ENCODE results near the gene ASIC4. TPM values are rescaled to one million over a fixed set of nuclear protein-coding genes. Genes with fewer than 3 reads are reported as not detected.

ASIC4 gene
- total RNA-seq, 120 experiments from 2014 or later: 2.8 to 14.2 (median 6.5) TPM

Small RNA genes within 50 kb of the gene (microRNA-seq; reads per million reads assigned to microRNA genes)
- gene MIR3132: 0 to 4.0 (median 0.80) reads per million in 43 experiments

Other genes with a start within 250 kb of the ASIC4 start
- 100 to 1,000 TPM; 197 to 638 (median 283) TPM for gene DNAJB2, start 235.1 kb upstream of the ASIC4 start, total RNA-seq
- 100 to 1,000 TPM in 119 of 120 experiments, 10 to 100 TPM in 1; 85.5 to 353 (median 259) TPM for gene PTPRN, start 205.1 kb upstream of the ASIC4 start, total RNA-seq
- gene RESP18, start 181.7 kb upstream of the ASIC4 start, total RNA-seq: 1 to 10 TPM in 88 of 120 experiments, under 1 TPM in 12, not detected in 20; 0.72 to 5.7 (median 1.9) TPM
- 10 to 100 TPM; 22.8 to 48.2 (median 32.1) TPM for gene DNPEP, start 126.6 kb upstream of the ASIC4 start, total RNA-seq
- 100 to 1,000 TPM in 3 of 120 experiments, 10 to 100 TPM in 27, 1 to 10 TPM in 72, under 1 TPM in 18; 0.25 to 282 (median 3.2) TPM for gene DES, start 96.1 kb upstream of the ASIC4 start, total RNA-seq
- gene SPEG, start 79.6 kb upstream of the ASIC4 start, total RNA-seq: 100 to 1,000 TPM in 2 of 120 experiments, 10 to 100 TPM in 118; 32.9 to 106 (median 65.5) TPM
- gene GMPPA, start 15.6 kb upstream of the ASIC4 start, total RNA-seq: 10 to 100 TPM; 13.8 to 39.8 (median 21.0) TPM
- 10 to 100 TPM; 28.8 to 59.4 (median 41.7) TPM for gene CHPF, start 29.3 kb downstream of the ASIC4 start, total RNA-seq
- 10 to 100 TPM in 116 of 120 experiments, 1 to 10 TPM in 4; 8.5 to 24.9 (median 16.0) TPM for gene TMEM198, start 29.5 kb downstream of the ASIC4 start, total RNA-seq
- gene OBSL1, start 57.1 kb downstream of the ASIC4 start, total RNA-seq: 100 to 1,000 TPM in 54 of 120 experiments, 10 to 100 TPM in 66; 54.9 to 144 (median 98.1) TPM
- gene INHA, start 57.8 kb downstream of the ASIC4 start, total RNA-seq: 1 to 10 TPM in 111 of 120 experiments, under 1 TPM in 8, not detected in 1; 0.54 to 6.4 (median 2.5) TPM
- 10 to 100 TPM; 24.7 to 91.0 (median 46.3) TPM for gene STK11IP, start 83.4 kb downstream of the ASIC4 start, total RNA-seq
- gene SLC4A3, start 113.1 kb downstream of the ASIC4 start, total RNA-seq: 10 to 100 TPM; 18.5 to 75.5 (median 53.9) TPM

Measured in dorsolateral prefrontal cortex (tissue), 118 donors.